Measurements from ENCODE around the gene FCHO2. TPM values are rescaled to one million over a fixed set of nuclear protein-coding genes. Genes with fewer than 3 reads are reported as not detected.
A peak's percentile ranks its signal among the peaks of the same experiment; 100 is the strongest.

FCHO2 gene
- total RNA-seq, 2 experiments from 2014 or later, result 0.54 to 0.93 TPM

DNA sequence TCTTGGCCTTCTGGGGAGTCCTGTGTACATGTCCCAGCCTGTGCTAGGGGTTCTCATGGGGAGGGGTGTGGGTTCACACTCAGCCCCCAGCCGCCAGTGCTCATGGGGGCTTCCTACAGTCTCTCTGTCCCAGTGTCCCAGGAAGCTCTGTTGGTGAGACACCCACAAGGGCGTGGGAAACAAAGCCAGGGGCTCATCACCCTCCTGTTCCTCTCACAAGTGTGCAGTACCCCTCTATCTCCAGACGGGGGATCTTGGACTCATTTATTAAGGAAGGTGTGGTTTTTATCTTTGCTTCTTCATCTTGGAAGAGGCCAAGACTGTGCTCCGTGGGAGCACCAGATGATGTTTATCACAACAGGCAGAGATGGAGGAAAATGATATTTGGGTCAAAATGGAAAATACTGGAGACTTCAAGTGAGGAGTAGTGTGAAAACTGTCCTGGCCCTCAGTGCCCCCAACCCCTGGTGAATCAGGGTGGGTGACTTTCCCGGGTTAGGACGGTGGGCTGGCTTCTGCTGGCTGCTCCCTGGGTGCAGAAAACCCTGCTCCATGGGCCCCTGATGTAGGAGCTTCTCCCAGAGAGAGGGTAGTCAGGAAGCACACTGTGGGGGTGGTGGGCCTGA lies 179.7 kb downstream of the FCHO2 start:
- Mint-ChIP-seq H3K4me1 (ENCODE audit: low read depth) (no peaks in the 10 kb centered on the region), H3K27ac (no peak overlapping the region), H3K27me3 (ENCODE audit: low read depth) (peaks cover 68% of the 10 kb centered on the region), H3K36me3 (ENCODE audit: low read depth) (no peaks in the 10 kb centered on the region), H3K9me3 (no peaks in the 10 kb centered on the region), H3K4me3 (no peak overlapping the region)
- CTCF ChIA-PET, result interaction anchor here (0.8 to 0.9 kb wide), 2 partner anchors 26 to 80 kb away, joined by 3 read pairs; no protein-coding TSS in a partner anchor
- DNase-seq, result peak; percentile 18
- intact Hi-C loops (cut with micrococcal nuclease), result no loop called here

DNA sequence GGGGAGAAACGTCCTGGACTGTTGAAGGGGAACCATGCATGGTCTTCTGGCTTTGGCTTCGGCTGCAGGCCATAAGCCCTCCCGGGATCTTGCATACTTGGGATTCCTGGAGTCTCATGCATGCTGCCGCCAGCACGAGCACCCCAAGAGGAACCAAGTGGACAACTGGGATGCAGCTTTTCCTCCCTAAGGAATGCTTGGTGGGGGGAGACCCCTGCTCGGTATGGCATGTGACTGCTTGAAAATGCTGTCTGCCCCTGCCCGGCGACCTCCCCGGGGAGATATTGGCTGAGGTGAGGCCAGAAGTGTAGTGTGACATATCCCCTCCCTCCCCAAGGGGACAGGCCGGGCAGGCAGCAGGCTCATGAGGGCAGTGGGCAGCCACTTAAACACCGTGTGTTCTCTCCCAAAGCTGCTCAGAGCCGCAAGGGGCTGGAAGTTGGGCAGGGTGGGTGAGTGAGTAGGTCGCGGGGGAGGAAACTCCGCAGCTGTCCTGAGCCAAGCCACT lies 180.3 kb downstream of the FCHO2 start:
- no peak overlapping the region for H3K27ac Mint-ChIP-seq
- no peaks in the 10 kb centered on the region for H3K9me3 Mint-ChIP-seq
- H3K4me3 Mint-ChIP-seq, result no peak overlapping the region
- DNase-seq, result no peak
- no peaks in the 10 kb centered on the region for H3K36me3 Mint-ChIP-seq (ENCODE audit: low read depth)
- H3K27me3 Mint-ChIP-seq (ENCODE audit: low read depth), result peaks cover 68% of the 10 kb centered on the region
- intact Hi-C loops (cut with micrococcal nuclease), result no loop called here
- CTCF ChIA-PET, result interaction anchor here (0.8 kb wide), 1 partner anchor 25 kb away, joined by 3 read pairs; no protein-coding TSS in a partner anchor
- no peaks in the 10 kb centered on the region for H3K4me1 Mint-ChIP-seq (ENCODE audit: low read depth)

DNA sequence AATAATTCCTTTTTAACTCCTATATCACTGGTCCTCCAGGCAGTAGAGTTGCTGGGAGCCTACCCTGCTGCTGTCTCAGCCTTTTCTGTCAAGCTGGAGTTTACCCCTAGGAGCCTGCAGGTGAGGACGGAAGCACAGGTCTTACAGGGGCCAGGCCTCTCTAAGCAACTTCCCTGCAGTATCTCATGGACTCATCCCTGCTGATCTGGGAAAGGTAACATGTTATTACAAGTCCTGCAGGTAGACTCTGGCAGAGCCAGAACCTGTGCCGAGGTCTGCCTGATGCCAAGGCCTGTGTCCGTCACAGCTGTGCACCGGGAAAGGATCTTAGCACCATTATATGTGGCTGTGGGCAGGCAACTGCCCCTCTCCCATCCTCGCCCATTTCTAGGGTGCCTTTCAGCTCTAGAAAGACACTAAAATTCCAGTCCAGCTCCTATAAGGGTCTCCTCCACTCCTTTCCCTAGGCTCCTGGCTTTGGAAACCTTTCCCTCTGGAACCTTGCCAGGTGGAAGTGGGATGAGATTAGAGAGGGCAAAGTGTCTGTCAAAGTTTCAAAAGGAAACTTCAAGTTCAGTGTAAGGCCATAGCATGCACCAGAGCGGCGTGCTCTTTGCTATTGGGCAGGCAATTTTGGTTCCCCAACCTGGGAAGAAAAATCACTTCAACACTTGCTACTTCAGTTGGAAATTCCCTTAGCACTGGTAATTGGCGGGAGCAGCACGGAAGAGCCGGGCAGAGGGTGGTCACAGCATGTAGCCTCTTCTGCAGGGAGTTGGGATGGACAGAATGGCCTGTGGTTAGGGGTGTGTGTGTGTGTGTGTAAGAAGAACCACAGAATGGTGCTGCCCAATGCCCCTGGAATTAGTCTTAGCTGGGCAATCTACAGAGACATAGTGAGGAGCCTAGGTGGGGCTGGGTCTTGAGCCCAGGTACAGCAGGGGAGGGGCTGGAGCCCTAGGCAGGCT lies 182.0 kb downstream of the FCHO2 start:
- Mint-ChIP-seq H3K27me3 (ENCODE audit: low read depth) (peaks cover 76% of the 10 kb centered on the region), H3K4me1 (ENCODE audit: low read depth) (no peaks in the 10 kb centered on the region), H3K9me3 (no peaks in the 10 kb centered on the region), H3K27ac (no peak overlapping the region), H3K4me3 (no peak overlapping the region), H3K36me3 (ENCODE audit: low read depth) (no peaks in the 10 kb centered on the region)
- no peak for DNase-seq
- CTCF ChIA-PET, result interaction anchor here (0.9 kb wide), 1 partner anchor 64 kb away, joined by 4 read pairs; no protein-coding TSS in a partner anchor
- intact Hi-C loops (cut with micrococcal nuclease), result no loop called here

DNA sequence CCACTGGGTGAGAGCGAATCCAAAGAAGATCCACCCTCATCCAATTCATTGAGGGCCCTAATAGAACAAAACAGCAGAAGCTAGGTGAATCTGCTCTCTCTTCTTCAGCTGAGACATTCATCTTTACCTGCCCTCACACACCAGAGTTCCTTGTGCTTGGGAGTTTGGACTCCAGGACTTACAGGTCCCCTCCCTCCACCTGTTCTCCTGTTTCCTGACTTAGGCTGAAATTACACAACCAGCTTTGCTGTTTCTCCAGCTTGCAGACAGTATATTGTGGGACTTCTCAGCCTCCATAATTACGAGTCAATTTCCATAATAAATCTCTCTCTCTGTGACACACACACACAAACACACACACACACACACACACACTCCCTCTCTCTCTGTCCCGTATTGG lies 183.6 kb downstream of the FCHO2 start:
- intact Hi-C loops (cut with micrococcal nuclease), result no loop called here
- peaks cover 77% of the 10 kb centered on the region for H3K27me3 Mint-ChIP-seq (ENCODE audit: low read depth)
- no peaks in the 10 kb centered on the region for H3K9me3 Mint-ChIP-seq
- CTCF ChIA-PET, result interaction anchor here (0.7 kb wide), 1 partner anchor 70 kb away, joined by 3 read pairs; no protein-coding TSS in a partner anchor
- no peaks in the 10 kb centered on the region for H3K36me3 Mint-ChIP-seq (ENCODE audit: low read depth)
- no peak overlapping the region for H3K4me3 Mint-ChIP-seq
- no peak for DNase-seq
- H3K4me1 Mint-ChIP-seq (ENCODE audit: low read depth), result no peaks in the 10 kb centered on the region
- H3K27ac Mint-ChIP-seq, result no peak overlapping the region

Other genes with a start within 250 kb of the FCHO2 start
- 100 to 1,000 TPM; 105 to 107 TPM for gene TNPO1, start 139.4 kb upstream of the FCHO2 start, total RNA-seq
- not detected for gene TMEM171, start 164.5 kb downstream of the FCHO2 start, total RNA-seq
- gene TMEM174, start 217.2 kb downstream of the FCHO2 start, total RNA-seq, result not detected